K562 (cell line): ENCODE measurements around the gene RPL39. TPM values are rescaled to one million over a fixed set of nuclear protein-coding genes. Genes with fewer than 3 reads are reported as not detected.
A peak's percentile ranks its signal among the peaks of the same experiment; 100 is the strongest.

ENCODE experiments used
- BCOR ChIP-seq: fragments of 450-650 bp; IDR thresholded peaks from 2 replicates; pipeline ENCODE4 v1.6.1; 2016
- CBFA2T3 ChIP-seq: fragments of 450-650 bp; IDR thresholded peaks from 2 replicates; pipeline ENCODE4 v1.6.1; 2017
- ESRRA ChIP-seq: fragments of 450-650 bp; IDR thresholded peaks from 2 replicates; pipeline ENCODE4 v1.6.1; 2014; ENCODE audit warnings: low read depth, mild to moderate bottlenecking, moderate library complexity, borderline replicate concordance
- GTF2A2 ChIP-seq: IDR thresholded peaks from 2 replicates; pipeline ENCODE4 v1.6.1; 2016; ENCODE audit warnings: mild to moderate bottlenecking, missing genetic modification characterization, missing compliant biosample characterization
- MCM5 ChIP-seq: fragments of 450-650 bp; IDR thresholded peaks from 2 replicates; pipeline ENCODE4 v1.6.1; 2016; ENCODE audit warnings: low read depth
- MEF2A ChIP-seq: IDR thresholded peaks from 2 replicates; pipeline ENCODE4 v1.6.1; 2011; ENCODE audit warnings: low read depth, mild to moderate bottlenecking, low read length, moderate library complexity; ENCODE audit not compliant: control insufficient read depth
- RAD51 ChIP-seq: fragments of 450-650 bp; IDR thresholded peaks from 2 replicates; pipeline ENCODE4 v1.7.1; 2016; ENCODE audit warnings: low read depth, mild to moderate bottlenecking, borderline replicate concordance
- RBM15 ChIP-seq: fragments of 200-400 bp; formaldehyde crosslinking; IDR thresholded peaks from 2 replicates; pipeline ENCODE4 v1.6.1; 2018; ENCODE audit warnings: mild to moderate bottlenecking, low read length, moderate library complexity; ENCODE audit not compliant: insufficient read depth
- RUNX1 ChIP-seq: sonication (generic); IDR thresholded peaks from 2 replicates; pipeline ENCODE4 v1.6.1; 2016; ENCODE audit warnings: antibody characterized with exemption, low read depth
- TCFL5 ChIP-seq: fragments of 250-450 bp; sonication (Bioruptor Pico); conservative IDR thresholded peaks from 2 replicates; pipeline ENCODE4 v1.6.1; 2021; ENCODE audit warnings: mild to moderate bottlenecking, moderate library complexity, matching md5 sums
- TEAD2 ChIP-seq: fragments of 450-650 bp; IDR thresholded peaks from 2 replicates; pipeline ENCODE4 v1.6.1; 2016; ENCODE audit warnings: missing genetic modification characterization, control low read depth, missing compliant biosample characterization
- ZNF239 ChIP-seq: fragments of 250-450 bp; sonication (Bioruptor Pico); IDR thresholded peaks from 2 replicates; pipeline ENCODE4 v1.4.0; 2020; ENCODE audit warnings: mild to moderate bottlenecking
- polyA plus RNA-seq, 8 experiments: library from polyadenylated mRNA; depleted of rRNA in 4 of 8; stranded (reverse) in 5 of 8; unstranded in 3 of 8; fragments of >200 nt; fragmentation: Nextera tagmentation in 2 of 8; fragmentation: Illumina TruSeq in 1 of 8; extraction: Ambion mirVana in 2 of 8; extraction: Trizol in 1 of 8; gene quantifications; 2 replicates each; pipeline versions ENCODE4 v1.2.1 to v1.2.3, GENCODE V29; 2011 to 2014; ENCODE audit warnings: inconsistent platforms in 1 of 8, missing spikeins in 1 of 8
- total RNA-seq, 7 experiments: library from RNA; depleted of rRNA in 6 of 7; stranded (reverse); fragments of >200 nt in 6 of 7; fragmentation: Illumina TruSeq in 2 of 7; extraction: Trizol in 2 of 7; gene quantifications; 2 replicates each; pipeline versions ENCODE4 v1.2.1 to v1.2.3, GENCODE V29; 2011 to 2021; ENCODE audit warnings: low replicate concordance in 1 of 7
- TF ChIP-seq, protein P1 (sequence below): sonication (generic); formaldehyde crosslinking; IDR thresholded peaks from 2 replicates; pipeline ENCODE4 v1.8.0; 2023; ENCODE audit warnings: mild to moderate bottlenecking, missing genetic modification reagents
- TF ChIP-seq, protein P2 (sequence below): fragments of 450-650 bp; formaldehyde crosslinking; IDR thresholded peaks from 2 replicates; pipeline ENCODE4 v1.4.0; 2020; ENCODE audit warnings: mild to moderate bottlenecking, moderate library complexity
- TF ChIP-seq, protein P3 (sequence below): sonication (generic); formaldehyde crosslinking; IDR thresholded peaks from 2 replicates; pipeline ENCODE4 v1.8.1; 2022; ENCODE audit warnings: missing genetic modification reagents
- TF ChIP-seq, protein P4 (sequence below): fragments of 250-450 bp; sonication (Bioruptor Pico); IDR thresholded peaks from 2 replicates; pipeline ENCODE4 v1.5.0; 2021; ENCODE audit warnings: mild to moderate bottlenecking, borderline replicate concordance
- TF ChIP-seq, protein P5 (sequence below): fragments of 450-650 bp; formaldehyde crosslinking; IDR thresholded peaks from 2 replicates; pipeline ENCODE4 v1.4.0; 2022; ENCODE audit warnings: mild to moderate bottlenecking, moderate library complexity

The RPL39 gene
- total and polyA plus RNA-seq, 9 of the 15 experiments (the other 6 are each of a cell fraction or from before 2014, with no cell fraction given), result 1,382 to 5,043 (median 3,226) TPM

DNA sequence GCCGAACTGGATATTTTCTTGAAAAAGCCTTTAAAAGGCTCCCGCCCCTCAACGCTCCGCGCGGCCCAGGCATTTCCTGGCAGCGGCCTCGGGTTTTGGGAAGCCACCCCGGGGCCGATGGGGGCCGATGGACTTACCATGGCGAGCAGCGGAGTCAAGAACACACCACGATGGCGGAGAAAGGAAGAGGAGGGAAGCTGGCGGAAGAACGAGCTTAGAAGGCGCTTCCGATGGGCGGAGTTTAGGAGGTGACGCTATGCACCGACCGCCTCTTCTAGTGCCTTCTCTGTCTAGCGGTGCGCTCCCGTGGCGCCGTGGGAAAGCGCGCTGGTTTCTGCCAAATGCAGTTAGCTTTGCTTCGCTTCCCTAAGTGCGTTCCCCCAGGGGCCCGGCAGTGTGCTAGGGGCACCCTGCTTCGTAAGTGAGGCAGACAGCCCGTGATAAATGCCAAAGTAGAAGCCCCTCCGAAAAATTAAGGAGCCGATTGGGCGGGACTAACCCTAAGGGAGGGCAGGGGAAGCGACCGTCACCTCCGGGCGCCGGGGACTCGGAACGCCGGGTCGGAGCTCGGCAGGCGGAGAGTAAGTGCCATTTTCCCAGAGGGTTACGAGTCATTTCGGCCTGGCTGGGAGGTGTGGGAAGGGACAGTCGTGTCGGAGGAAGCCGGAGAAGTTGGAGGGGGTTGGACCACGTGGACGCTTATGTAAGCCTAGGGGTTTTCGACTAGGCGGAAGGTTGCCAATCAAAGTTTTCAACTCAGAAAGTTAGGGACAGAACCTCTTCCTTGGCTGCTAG is at the start of gene RPL39 (continued):
- TF ChIP-seq, protein P1, sequence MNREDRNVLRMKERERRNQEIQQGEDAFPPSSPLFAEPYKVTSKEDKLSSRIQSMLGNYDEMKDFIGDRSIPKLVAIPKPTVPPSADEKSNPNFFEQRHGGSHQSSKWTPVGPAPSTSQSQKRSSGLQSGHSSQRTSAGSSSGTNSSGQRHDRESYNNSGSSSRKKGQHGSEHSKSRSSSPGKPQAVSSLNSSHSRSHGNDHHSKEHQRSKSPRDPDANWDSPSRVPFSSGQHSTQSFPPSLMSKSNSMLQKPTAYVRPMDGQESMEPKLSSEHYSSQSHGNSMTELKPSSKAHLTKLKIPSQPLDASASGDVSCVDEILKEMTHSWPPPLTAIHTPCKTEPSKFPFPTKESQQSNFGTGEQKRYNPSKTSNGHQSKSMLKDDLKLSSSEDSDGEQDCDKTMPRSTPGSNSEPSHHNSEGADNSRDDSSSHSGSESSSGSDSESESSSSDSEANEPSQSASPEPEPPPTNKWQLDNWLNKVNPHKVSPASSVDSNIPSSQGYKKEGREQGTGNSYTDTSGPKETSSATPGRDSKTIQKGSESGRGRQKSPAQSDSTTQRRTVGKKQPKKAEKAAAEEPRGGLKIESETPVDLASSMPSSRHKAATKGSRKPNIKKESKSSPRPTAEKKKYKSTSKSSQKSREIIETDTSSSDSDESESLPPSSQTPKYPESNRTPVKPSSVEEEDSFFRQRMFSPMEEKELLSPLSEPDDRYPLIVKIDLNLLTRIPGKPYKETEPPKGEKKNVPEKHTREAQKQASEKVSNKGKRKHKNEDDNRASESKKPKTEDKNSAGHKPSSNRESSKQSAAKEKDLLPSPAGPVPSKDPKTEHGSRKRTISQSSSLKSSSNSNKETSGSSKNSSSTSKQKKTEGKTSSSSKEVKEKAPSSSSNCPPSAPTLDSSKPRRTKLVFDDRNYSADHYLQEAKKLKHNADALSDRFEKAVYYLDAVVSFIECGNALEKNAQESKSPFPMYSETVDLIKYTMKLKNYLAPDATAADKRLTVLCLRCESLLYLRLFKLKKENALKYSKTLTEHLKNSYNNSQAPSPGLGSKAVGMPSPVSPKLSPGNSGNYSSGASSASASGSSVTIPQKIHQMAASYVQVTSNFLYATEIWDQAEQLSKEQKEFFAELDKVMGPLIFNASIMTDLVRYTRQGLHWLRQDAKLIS, result peak; percentile 41; the same call in 1 of the 2 replicates
- TF ChIP-seq GTF2A2 (tag) (peak; percentile 42; the same call in 1 of the 2 replicates), RAD51 (peak; percentile 11; the same call in 1 of the 2 replicates), TEAD2 (tag) (no peak), ESRRA (0 out of 2 replicates have a peak, but pooled peaks have one; percentile 13), ZNF239 (CRISPR knock-in tag) (no peak), RUNX1 (no peak), MEF2A (no peak), MCM5 (no peak), CBFA2T3 (no peak), BCOR (no peak), TCFL5 (CRISPR knock-in tag) (no peak), RBM15 (no peak)
- TF ChIP-seq, protein P2, sequence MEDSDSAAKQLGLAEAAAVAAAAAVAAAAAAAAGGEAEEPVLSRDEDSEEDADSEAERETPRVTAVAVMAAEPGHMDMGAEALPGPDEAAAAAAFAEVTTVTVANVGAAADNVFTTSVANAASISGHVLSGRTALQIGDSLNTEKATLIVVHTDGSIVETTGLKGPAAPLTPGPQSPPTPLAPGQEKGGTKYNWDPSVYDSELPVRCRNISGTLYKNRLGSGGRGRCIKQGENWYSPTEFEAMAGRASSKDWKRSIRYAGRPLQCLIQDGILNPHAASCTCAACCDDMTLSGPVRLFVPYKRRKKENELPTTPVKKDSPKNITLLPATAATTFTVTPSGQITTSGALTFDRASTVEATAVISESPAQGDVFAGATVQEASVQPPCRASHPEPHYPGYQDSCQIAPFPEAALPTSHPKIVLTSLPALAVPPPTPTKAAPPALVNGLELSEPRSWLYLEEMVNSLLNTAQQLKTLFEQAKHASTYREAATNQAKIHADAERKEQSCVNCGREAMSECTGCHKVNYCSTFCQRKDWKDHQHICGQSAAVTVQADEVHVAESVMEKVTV (CRISPR knock-in tag), result no peak
- TF ChIP-seq, protein P3, sequence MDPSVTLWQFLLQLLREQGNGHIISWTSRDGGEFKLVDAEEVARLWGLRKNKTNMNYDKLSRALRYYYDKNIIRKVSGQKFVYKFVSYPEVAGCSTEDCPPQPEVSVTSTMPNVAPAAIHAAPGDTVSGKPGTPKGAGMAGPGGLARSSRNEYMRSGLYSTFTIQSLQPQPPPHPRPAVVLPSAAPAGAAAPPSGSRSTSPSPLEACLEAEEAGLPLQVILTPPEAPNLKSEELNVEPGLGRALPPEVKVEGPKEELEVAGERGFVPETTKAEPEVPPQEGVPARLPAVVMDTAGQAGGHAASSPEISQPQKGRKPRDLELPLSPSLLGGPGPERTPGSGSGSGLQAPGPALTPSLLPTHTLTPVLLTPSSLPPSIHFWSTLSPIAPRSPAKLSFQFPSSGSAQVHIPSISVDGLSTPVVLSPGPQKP (CRISPR knock-in tag), result no peak
- TF ChIP-seq, protein P4, sequence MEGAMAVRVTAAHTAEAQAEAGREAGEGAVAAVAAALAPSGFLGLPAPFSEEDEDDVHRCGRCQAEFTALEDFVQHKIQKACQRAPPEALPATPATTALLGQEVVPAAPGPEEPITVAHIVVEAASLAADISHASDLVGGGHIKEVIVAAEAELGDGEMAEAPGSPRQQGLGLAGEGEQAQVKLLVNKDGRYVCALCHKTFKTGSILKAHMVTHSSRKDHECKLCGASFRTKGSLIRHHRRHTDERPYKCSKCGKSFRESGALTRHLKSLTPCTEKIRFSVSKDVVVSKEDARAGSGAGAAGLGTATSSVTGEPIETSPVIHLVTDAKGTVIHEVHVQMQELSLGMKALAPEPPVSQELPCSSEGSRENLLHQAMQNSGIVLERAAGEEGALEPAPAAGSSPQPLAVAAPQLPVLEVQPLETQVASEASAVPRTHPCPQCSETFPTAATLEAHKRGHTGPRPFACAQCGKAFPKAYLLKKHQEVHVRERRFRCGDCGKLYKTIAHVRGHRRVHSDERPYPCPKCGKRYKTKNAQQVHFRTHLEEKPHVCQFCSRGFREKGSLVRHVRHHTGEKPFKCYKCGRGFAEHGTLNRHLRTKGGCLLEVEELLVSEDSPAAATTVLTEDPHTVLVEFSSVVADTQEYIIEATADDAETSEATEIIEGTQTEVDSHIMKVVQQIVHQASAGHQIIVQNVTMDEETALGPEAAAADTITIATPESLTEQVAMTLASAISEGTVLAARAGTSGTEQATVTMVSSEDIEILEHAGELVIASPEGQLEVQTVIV (CRISPR knock-in tag), result no peak
- TF ChIP-seq, protein P5, sequence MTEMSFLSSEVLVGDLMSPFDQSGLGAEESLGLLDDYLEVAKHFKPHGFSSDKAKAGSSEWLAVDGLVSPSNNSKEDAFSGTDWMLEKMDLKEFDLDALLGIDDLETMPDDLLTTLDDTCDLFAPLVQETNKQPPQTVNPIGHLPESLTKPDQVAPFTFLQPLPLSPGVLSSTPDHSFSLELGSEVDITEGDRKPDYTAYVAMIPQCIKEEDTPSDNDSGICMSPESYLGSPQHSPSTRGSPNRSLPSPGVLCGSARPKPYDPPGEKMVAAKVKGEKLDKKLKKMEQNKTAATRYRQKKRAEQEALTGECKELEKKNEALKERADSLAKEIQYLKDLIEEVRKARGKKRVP (CRISPR knock-in tag), result no peak
